Common myeloid progenitor, CD34-positive (primary cell): ENCODE results near the gene SLX9.
A peak's percentile ranks its signal among the peaks of the same experiment; 100 is the strongest.
"Not testable (repeated sequence)": the region's sequence is repeated elsewhere in the genome, so short reads cannot be mapped to it uniquely, and the experiment has no call there.

Experiments used
- CTCF ChIA-PET: fragments of 350-600 bp; sonication (Branson Sonifier 250); formaldehyde crosslinking; loops from one replicate; lab custom pipeline; 2021; ENCODE audit warnings: antibody characterized with exemption; lab: Charles Lee
- POLR2A ChIA-PET: fragments of 350-600 bp; sonication (Branson Sonifier 250); formaldehyde crosslinking; loops from one replicate; lab custom pipeline; 2021; ENCODE audit warnings: antibody characterized with exemption; lab: Charles Lee
- DNase-seq, 3 donors: peaks; one replicate each; pipeline versions ENCODE4 v3.0.0 to v3.0.0-alpha.2; 2013
- H3K27ac ChIP-seq, 2 experiments: 1 replicate in 1 of 2; 2 replicates in 1 of 2; pipeline ENCODE4 v1.7.0; 2013; ENCODE audit warnings: inconsistent platforms in 2 of 2, low read length in 2 of 2, mild to moderate bottlenecking in 2 of 2, low read depth in 1 of 2, moderate library complexity in 1 of 2; ENCODE audit not compliant: severe bottlenecking in 2 of 2, insufficient read depth in 1 of 2, poor library complexity in 1 of 2
- H3K27me3 ChIP-seq, 5 experiments: replicated peaks in 2 of 5; 1 replicate in 3 of 5; 2 replicates in 2 of 5; pipeline versions ENCODE4 v1.6.1 to v1.7.0; 2013; ENCODE audit warnings: low read length in 4 of 5, mild to moderate bottlenecking in 2 of 5, moderate library complexity in 2 of 5, inconsistent platforms in 1 of 5; ENCODE audit not compliant: insufficient read depth in 5 of 5, control insufficient read depth in 4 of 5
- H3K36me3 ChIP-seq, 4 experiments: 1 replicate in 2 of 4; 2 replicates in 2 of 4; pipeline versions ENCODE4 v1.6.1 to v1.7.0; 2013; ENCODE audit warnings: low read length in 3 of 4, control low read depth in 1 of 4, mild to moderate bottlenecking in 1 of 4; ENCODE audit not compliant: control insufficient read depth in 4 of 4, insufficient read depth in 4 of 4
- H3K4me1 ChIP-seq, 4 experiments: 1 replicate in 3 of 4; 2 replicates in 1 of 4; pipeline versions ENCODE4 v1.6.1 to v1.7.1; 2013; ENCODE audit warnings: low read length in 3 of 4, mild to moderate bottlenecking in 3 of 4, control low read depth in 1 of 4, inconsistent platforms in 1 of 4, moderate library complexity in 1 of 4; ENCODE audit not compliant: control insufficient read depth in 4 of 4, insufficient read depth in 4 of 4; ENCODE audit errors: control extremely low read depth in 1 of 4
- H3K4me3 ChIP-seq, 7 experiments: 1 replicate in 4 of 7; 2 replicates in 3 of 7; pipeline versions ENCODE4 v1.5.1 to v1.7.0; 2013; ENCODE audit warnings: mild to moderate bottlenecking in 7 of 7, low read length in 6 of 7, moderate library complexity in 6 of 7, inconsistent platforms in 2 of 7, low read depth in 2 of 7, control low read depth in 1 of 7; ENCODE audit not compliant: insufficient read depth in 4 of 7, control insufficient read depth in 1 of 7; ENCODE audit errors: extremely low read depth in 1 of 7
- H3K9me3 ChIP-seq, 5 experiments: 1 replicate in 4 of 5; 2 replicates in 1 of 5; pipeline versions ENCODE4 v1.6.1 to v1.7.1; 2013; ENCODE audit warnings: low read length in 4 of 5, mild to moderate bottlenecking in 2 of 5, inconsistent platforms in 1 of 5, low read depth in 1 of 5, moderate library complexity in 1 of 5; ENCODE audit not compliant: control insufficient read depth in 4 of 5, insufficient read depth in 2 of 5; ENCODE audit errors: control extremely low read depth in 1 of 5
- WGBS: methylation state at CpG from one replicate; pipeline ENCODE4 v1.1.5; 2013; ENCODE audit not compliant: insufficient coverage; 5-methylcytosine and 5-hydroxymethylcytosine counted together

Gene SLX9

GRCh38 chr21:44927259-44927586 lies 12.6 kb upstream of the SLX9 start:
- 0% methylated on average over 4 of the region's 4 CpGs for WGBS
- CTCF ChIA-PET = interaction anchor here (0.9 to 4.2 kb wide), 9 partner anchors 8 to 128 kb away, joined by 3 to 40 read pairs (median 4); no protein-coding TSS in a partner anchor
- POLR2A ChIA-PET = no interaction called here
- peaks cover 19 to 97% (median 76%) of the 10 kb centered on the region in 4 experiments for H3K4me1 ChIP-seq
- H3K36me3 ChIP-seq = no peaks in the 10 kb centered on the region
- no peaks in the 10 kb centered on the region for H3K9me3 ChIP-seq
- H3K4me3 ChIP-seq = peak overlapping the region in 5 of 7 experiments; percentile 26 to 59 (median 48)
- H3K27me3 ChIP-seq = peaks cover 0 to 2% (median 0%) of the 10 kb centered on the region in 5 experiments
- no peak for DNase-seq
- peak overlapping the region in 1 of 2 experiments; percentile 43 for H3K27ac ChIP-seq

- no peaks in the 10 kb centered on the region for H3K9me3 ChIP-seq
- peak in 2 of 3 donors; percentile 84 to 87 for DNase-seq
- H3K36me3 ChIP-seq = no peaks in the 10 kb centered on the region
- WGBS = 72% methylated on average over 8 of the region's 19 CpGs
- peaks cover 0 to 2% (median 0%) of the 10 kb centered on the region in 5 experiments for H3K27me3 ChIP-seq
- peak overlapping the region in 1 of 2 experiments; percentile 43 for H3K27ac ChIP-seq
- ChIA-PET CTCF (interaction anchor here (0.6 to 4.2 kb wide), 10 partner anchors 9 to 128 kb away, joined by 3 to 40 read pairs (median 4); no protein-coding TSS in a partner anchor), POLR2A (no interaction called here)
- H3K4me3 ChIP-seq = peak overlapping the region in 5 of 7 experiments; percentile 25 to 59 (median 40)
- H3K4me1 ChIP-seq = peaks cover 13 to 96% (median 79%) of the 10 kb centered on the region in 4 experiments
These were observed 12.0 kb upstream of the SLX9 start for GRCh38 chr21:44927587-44928461.

GRCh38 chr21:44928500-44929241 lies 11.2 kb upstream of the SLX9 start:
- DNase-seq, H3K27ac ChIP-seq, H3K4me3 ChIP-seq, POLR2A ChIA-PET, H3K9me3 ChIP-seq, H3K36me3 ChIP-seq, H3K27me3 ChIP-seq: not testable (repeated sequence)
- H3K4me1 ChIP-seq = peaks cover 7 to 90% (median 80%) of the 10 kb centered on the region in 4 experiments
- CTCF ChIA-PET = interaction anchor here (0.9 to 4.2 kb wide), 5 partner anchors 10 to 36 kb away, joined by 3 to 40 read pairs (median 5); no protein-coding TSS in a partner anchor
- WGBS = 88% methylated on average over 14 of the region's 16 CpGs

GRCh38 chr21:44929242-44929798 lies 10.5 kb upstream of the SLX9 start:
- ChIA-PET CTCF (interaction anchor here (0.8 to 4.2 kb wide), 7 partner anchors 9 to 83 kb away, joined by 3 to 40 read pairs (median 4); no protein-coding TSS in a partner anchor), POLR2A (no interaction called here)
- Histone ChIP-seq H3K27ac (no peak overlapping the region), H3K9me3 (no peaks in the 10 kb centered on the region), H3K36me3 (no peaks in the 10 kb centered on the region), H3K4me3 (no peak overlapping the region), H3K4me1 (peaks cover 6 to 83% (median 75%) of the 10 kb centered on the region in 4 experiments), H3K27me3 (peaks cover 0 to 2% (median 0%) of the 10 kb centered on the region in 5 experiments)
- WGBS = 70% methylated on average over 3 of the region's 6 CpGs
- DNase-seq = no peak

GRCh38 chr21:44929799-44930542 lies 9.9 kb upstream of the SLX9 start:
- H3K36me3 ChIP-seq = no peaks in the 10 kb centered on the region
- peaks cover 6 to 77% (median 69%) of the 10 kb centered on the region in 4 experiments for H3K4me1 ChIP-seq
- ChIA-PET CTCF (interaction anchor here (0.7 to 4.2 kb wide), 11 partner anchors 9 to 131 kb away, joined by 3 to 42 read pairs (median 5); no protein-coding TSS in a partner anchor), POLR2A (no interaction called here)
- no peak overlapping the region for H3K27ac ChIP-seq
- DNase-seq = no peak
- no peaks in the 10 kb centered on the region for H3K9me3 ChIP-seq
- peaks cover 0 to 2% (median 0%) of the 10 kb centered on the region in 5 experiments for H3K27me3 ChIP-seq
- WGBS = 92% methylated on average over 6 of the region's 9 CpGs
- no peak overlapping the region for H3K4me3 ChIP-seq

GRCh38 chr21:44930543-44930981 lies 9.3 kb upstream of the SLX9 start:
- CTCF ChIA-PET = interaction anchor here (0.7 to 3.7 kb wide), 7 partner anchors 23 to 208 kb away, joined by 3 to 42 read pairs (median 8); no protein-coding TSS in a partner anchor

More at GRCh38 chr21:44930543-44930981, 9.3 kb upstream of the SLX9 start:
- Histone ChIP-seq H3K4me3 (peak overlapping the region in 1 of 7 experiments; percentile 73), H3K36me3 (no peaks in the 10 kb centered on the region), H3K9me3 (no peaks in the 10 kb centered on the region), H3K27ac (no peak overlapping the region), H3K27me3 (peaks cover 0 to 2% (median 0%) of the 10 kb centered on the region in 5 experiments), H3K4me1 (peaks cover 3 to 71% (median 65%) of the 10 kb centered on the region in 4 experiments)
- POLR2A ChIA-PET = no interaction called here
- 42% methylated on average over 7 of the region's 12 CpGs for WGBS
- peak in 2 of 3 donors; percentile 62 to 64 for DNase-seq
